Activated naive CD4-positive, alpha-beta T cell treated with Interleukin-2 at 50 U/mL for 16 hours (primary cell): ENCODE measurements around the gene CAND2.
A peak's percentile ranks its signal among the peaks of the same experiment; 100 is the strongest.

Experiments used
- DNase-seq: peaks from one replicate; pipeline ENCODE4 v3.0.0-alpha.2; 2020

Gene CAND2

DNA sequence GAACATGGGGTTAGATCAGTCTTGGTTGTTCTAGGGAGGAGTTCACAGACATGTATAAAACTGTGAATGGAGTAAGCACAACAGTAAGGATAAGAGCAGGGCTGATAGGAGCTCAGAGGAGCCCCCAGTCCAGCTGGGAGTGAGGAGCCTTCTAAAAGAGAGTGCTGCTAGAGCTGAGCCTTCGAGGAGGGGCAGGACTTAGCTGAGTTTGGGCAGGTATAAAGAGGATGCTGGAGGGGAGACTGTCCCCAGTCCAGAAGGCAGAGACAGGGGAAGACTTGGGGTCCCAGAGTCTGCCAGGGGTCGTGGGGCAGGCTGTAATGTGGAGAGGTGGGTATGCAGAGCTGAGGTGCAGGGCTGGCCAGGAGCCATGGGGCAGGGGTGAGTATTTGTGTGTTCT, 12.1 kb downstream of the CAND2 start:
- no peak for DNase-seq

GRCh38 chr3:12809001-12809400, 12.5 kb downstream of the CAND2 start:
- DNase-seq: no peak

GRCh38 chr3:12809435-12809834, 13.0 kb downstream of the CAND2 start:
- DNase-seq: no peak

- peak; percentile 92 for DNase-seq
Observed at GRCh38 chr3:12810013-12810780, 13.7 kb downstream of the CAND2 start.

DNA sequence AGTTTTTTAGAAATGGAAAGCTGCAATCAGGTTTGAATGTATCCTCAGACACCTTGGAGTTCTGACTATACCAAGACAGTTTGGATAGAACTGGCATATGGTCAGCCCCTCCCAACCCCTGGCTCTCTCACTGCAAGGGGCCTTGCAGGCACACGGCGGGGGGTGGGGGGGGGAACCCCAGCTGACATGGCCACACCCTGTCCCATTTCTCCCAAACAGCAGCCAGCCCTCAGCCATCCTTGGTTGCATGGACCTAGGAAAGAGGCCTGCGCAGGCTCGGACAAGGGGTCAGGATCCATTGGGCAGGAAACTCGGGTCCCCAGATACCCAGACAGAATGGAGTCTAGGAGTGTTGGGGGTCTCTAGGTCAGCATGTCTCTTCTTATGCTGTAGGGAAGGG, 14.5 kb downstream of the CAND2 start:
- no peak for DNase-seq

- DNase-seq: no peak
Observed at GRCh38 chr3:12812812-12813211, 16.3 kb downstream of the CAND2 start.

- no peak for DNase-seq
Observed at GRCh38 chr3:12813967-12814366, 17.5 kb downstream of the CAND2 start.

DNA sequence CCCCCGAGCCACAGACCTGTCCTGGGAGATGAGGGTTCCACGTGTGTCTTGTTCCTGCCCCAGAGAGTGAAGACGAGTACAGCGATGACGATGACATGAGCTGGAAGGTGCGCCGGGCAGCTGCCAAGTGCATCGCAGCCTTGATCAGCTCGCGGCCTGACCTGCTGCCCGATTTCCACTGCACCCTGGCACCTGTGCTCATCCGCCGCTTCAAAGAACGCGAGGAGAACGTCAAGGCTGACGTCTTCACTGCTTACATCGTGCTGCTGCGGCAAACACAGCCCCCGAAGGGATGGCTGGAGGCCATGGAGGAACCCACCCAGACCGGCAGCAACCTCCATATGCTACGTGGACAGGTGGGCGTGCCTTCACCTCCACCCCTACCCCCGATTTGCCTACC, 18.6 kb downstream of the CAND2 start:
- DNase-seq: no peak

- no peak for DNase-seq
Observed at GRCh38 chr3:12815719-12816118, 19.2 kb downstream of the CAND2 start.

DNA sequence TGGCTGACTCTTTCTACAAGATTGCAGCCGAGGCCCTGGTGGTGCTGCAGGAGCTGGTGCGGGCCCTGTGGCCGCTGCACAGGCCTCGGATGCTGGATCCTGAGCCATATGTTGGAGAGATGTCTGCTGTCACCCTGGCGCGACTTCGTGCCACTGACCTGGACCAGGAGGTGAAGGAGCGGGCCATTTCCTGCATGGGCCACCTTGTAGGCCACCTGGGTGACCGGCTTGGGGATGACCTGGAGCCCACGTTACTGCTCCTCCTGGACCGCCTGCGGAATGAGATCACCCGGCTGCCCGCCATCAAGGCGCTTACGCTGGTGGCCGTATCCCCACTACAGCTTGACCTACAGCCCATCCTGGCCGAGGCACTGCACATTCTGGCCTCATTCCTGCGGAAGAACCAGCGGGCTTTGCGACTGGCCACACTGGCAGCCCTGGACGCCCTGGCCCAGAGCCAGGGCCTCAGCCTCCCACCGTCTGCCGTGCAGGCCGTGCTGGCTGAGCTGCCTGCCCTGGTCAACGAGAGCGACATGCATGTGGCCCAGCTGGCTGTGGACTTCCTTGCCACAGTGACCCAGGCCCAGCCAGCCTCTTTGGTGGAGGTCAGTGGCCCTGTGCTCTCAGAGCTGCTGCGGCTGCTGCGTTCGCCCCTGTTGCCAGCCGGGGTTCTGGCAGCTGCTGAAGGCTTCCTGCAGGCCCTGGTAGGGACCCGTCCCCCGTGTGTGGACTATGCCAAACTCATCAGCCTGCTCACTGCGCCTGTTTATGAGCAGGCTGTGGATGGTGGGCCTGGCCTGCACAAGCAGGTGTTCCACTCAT, 20.3 kb downstream of the CAND2 start:
- DNase-seq: no peak

GRCh38 chr3:12817343-12817710, 20.8 kb downstream of the CAND2 start:
- DNase-seq: no peak

- DNase-seq: no peak
Observed at GRCh38 chr3:12818273-12818672, 21.8 kb downstream of the CAND2 start.

DNA sequence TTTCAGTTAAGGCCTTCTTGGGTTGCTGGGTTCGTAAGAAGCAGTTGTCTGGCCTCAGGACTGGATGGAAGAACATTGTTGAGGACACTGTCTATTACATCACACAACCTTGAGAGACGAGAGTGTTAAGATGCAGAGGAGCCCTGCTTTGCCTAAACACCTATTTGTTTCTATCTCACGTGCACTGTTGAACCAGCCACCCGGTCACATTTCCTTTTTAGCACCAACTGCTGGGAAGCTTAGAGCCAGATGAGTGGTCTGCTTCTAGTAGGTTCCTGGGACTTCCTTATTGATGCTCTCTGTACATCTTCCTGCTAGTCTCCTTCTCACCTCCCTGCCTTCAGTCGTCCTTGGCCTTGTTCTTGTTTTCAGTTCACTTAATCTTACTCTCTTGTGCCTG, 22.3 kb downstream of the CAND2 start:
- DNase-seq: no peak

DNA sequence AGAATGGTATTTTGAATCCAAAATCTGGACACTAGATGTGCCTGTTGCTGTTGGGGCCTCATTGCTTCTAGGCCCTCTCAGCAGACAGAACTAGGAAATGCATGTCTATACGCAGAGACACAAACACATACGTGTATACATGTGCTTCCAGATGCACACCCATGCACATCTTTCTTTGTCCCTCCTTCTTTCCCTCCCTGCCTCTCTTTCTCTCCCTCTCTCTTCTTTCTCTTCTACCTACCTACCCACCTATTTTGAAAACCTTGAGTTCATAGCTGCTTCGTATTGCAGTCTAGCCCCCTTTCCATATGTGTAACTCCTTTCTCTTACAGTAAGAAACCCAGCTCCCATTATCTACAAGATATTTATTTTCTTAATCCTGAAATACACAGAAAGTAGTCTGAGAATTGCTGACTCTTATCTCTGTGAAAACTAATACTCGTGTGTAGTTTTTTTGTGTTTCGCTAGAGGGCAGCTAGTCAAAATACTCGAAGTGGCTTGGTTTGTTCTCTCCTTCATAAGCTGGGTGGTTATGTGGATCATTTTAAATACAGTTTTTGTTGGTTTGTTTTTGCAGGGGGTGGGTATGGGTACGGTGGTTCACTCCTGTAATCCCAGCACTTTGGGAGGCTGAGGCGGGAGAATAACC, 26.4 kb downstream of the CAND2 start:
- no peak for DNase-seq

- DNase-seq: no peak
Observed at GRCh38 chr3:12824299-12824698, 27.8 kb downstream of the CAND2 start.

DNA sequence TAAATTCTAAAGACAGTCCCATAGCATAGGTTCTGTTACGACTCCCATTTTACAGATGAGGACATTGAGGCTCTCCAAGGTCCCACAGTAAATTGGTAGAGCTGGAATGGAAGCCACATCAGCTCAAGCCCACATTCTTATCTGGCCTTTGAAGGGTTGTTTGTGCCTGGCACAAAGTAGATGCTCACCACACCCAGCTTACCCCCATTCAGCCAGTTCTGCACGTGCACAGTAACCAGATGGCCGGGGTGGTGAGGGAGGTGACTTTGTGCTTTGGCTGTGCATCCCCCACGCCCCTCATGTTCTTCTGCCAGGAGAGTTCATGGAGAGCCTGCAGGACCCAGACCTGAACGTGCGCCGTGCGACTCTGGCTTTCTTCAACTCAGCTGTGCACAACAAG, 28.7 kb downstream of the CAND2 start:
- DNase-seq: no peak

DNA sequence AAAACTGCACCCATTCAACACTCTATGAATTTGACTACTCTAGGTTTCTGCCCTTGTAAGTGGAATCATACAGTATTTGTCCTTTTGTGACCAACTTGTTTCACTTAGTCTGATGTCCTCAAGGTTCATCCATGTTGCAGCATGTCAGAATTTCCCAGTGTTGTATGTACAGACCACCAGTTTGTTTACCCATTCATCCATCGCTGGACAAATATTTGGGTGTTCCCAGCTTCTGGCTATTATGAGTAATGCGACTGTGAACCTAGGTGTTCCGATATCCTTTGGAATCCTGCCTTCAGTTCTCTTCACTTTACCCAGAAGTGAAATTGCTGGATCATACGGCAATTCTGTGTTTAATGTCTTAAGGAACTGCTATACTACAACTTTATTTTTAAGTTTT, 32.3 kb downstream of the CAND2 start:
- DNase-seq: no peak

DNA sequence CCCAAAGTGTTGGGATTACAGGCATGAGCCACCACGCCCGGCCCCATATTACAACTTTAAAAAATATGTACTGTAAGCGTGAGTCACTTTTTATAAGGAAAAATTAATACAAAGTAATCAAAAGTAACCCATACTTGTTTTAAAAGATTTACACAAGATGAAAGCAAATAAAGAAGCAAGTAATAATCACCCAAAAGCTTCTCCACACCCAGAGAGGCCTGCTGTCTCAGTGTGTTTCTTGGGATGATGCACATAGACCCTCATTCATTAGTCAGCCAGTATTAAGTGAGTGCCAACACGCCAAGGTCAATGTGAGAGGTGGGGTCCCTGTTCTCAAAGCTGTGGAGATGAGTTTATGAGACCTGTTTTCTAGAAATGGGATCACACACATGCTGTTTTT, 32.9 kb downstream of the CAND2 start:
- DNase-seq: no peak

GRCh38 chr3:12829886-12830784, 33.7 kb downstream of the CAND2 start:
- DNase-seq: no peak

DNA sequence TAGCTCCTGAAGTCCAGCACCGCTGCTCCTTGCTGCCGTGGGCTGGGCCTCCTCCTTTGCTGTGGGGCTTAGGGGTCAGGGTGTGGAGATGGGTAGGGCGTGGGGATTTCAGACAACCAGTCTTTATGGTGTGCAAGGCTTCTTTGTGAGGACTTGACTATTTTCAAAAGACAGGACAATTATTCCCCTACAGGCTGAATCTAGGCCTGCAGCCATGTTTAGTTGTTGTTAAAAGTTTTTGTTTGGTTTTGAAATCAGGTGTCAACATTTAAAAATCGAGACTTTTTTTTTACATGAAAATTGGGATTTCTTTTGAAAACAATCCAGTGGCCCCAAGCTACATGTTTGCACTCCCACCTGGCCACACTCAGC, 34.3 kb downstream of the CAND2 start:
- DNase-seq: no peak

- DNase-seq: no peak
Observed at GRCh38 chr3:12831301-12831866, 34.9 kb downstream of the CAND2 start.

GRCh38 chr3:12832350-12833221, 36.1 kb downstream of the CAND2 start:
- DNase-seq: no peak
